Measurements from ENCODE around the gene TMEM91.

TMEM91 gene

DNA sequence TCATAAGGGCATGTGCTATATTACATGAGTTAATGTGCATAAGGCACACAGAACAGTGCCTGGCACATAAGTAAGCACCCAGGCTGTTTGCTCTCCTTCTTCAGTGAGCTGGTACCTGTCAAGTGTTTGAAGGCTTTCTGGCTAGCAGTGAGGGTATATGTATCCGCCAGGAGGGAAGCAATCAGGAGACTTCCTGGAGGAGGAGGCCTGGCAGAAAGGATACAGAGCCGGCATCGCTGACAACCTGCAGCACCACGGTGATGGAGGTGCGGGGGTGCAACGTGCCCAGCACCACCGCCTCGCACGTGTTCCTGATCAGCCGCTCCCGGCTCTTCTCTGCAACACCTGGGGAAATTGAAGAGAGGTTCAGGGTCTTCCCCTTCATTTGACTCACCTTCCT lies 15.3 kb downstream of the TMEM91 start:
- no peak overlapping the region for H3K4me3 ChIP-seq (ENCODE audit: insufficient read depth, low read length, poor library complexity, severe bottlenecking)
- H3K9me2 ChIP-seq (replicated peaks; ENCODE audit: insufficient read depth, low read length) = no peaks in the 10 kb centered on the region
- TF ChIP-seq, protein P1, sequence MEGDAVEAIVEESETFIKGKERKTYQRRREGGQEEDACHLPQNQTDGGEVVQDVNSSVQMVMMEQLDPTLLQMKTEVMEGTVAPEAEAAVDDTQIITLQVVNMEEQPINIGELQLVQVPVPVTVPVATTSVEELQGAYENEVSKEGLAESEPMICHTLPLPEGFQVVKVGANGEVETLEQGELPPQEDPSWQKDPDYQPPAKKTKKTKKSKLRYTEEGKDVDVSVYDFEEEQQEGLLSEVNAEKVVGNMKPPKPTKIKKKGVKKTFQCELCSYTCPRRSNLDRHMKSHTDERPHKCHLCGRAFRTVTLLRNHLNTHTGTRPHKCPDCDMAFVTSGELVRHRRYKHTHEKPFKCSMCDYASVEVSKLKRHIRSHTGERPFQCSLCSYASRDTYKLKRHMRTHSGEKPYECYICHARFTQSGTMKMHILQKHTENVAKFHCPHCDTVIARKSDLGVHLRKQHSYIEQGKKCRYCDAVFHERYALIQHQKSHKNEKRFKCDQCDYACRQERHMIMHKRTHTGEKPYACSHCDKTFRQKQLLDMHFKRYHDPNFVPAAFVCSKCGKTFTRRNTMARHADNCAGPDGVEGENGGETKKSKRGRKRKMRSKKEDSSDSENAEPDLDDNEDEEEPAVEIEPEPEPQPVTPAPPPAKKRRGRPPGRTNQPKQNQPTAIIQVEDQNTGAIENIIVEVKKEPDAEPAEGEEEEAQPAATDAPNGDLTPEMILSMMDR (IDR thresholded peaks at IDR 0.05; ENCODE audit: insufficient read depth, low read length, poor library complexity, severe bottlenecking) = no peak
- TF ChIP-seq EZH2phosphoT487 (conservative IDR thresholded peaks at IDR 0.05; ENCODE audit: low read length) = no peak
- no peak overlapping the region for H3K4me2 ChIP-seq (ENCODE audit: low read depth, low read length, poor library complexity, severe bottlenecking)
- 0 out of 2 replicates have a peak, but pooled peaks cover 3% of the 10 kb centered on the region for H3F3A ChIP-seq (ENCODE audit: insufficient read depth)
- H3K9ac ChIP-seq (ENCODE audit: low read length) = no peak overlapping the region
- H3K9me3 ChIP-seq (ENCODE audit: insufficient read depth, low read length) = no peaks in the 10 kb centered on the region
- no peak overlapping the region for H3K27ac ChIP-seq (ENCODE audit: low read depth, low read length)
- peaks cover 24% of the 10 kb centered on the region for H3K79me2 ChIP-seq (ENCODE audit: insufficient read depth, low read length)
- H2AFZ ChIP-seq (ENCODE audit: low read depth, low read length, severe bottlenecking) = no peak overlapping the region
- H4K20me1 ChIP-seq (ENCODE audit: low read depth, low read length) = no peaks in the 10 kb centered on the region
- H3K36me3 ChIP-seq (ENCODE audit: low read length) = no peaks in the 10 kb centered on the region
- H3K27me3 ChIP-seq (ENCODE audit: low read length) = no peaks in the 10 kb centered on the region

DNA sequence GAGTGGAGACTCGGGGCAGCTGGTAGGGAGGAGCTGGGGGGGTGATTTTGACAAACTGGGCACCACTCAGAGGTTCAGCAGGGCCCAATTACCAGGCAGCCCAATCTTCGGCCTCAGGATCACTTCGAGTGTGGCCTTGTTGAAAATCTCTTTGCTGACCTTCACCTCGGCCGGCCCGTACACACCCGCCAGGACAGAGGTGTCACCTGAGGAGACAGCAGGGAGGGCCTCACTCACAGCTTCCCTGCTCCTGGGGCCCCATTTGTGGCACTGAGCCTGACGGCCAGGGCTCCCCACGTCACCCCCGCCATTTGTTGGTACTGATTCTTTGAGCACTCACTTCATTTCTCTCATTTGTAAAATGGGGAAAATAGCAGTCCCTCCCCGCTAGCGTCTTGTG lies 16.4 kb downstream of the TMEM91 start:
- Histone ChIP-seq H3F3A (ENCODE audit: insufficient read depth) (0 out of 2 replicates have a peak, but pooled peaks cover 3% of the 10 kb centered on the region), H2AFZ (ENCODE audit: low read depth, low read length, severe bottlenecking) (no peak overlapping the region), H3K4me3 (ENCODE audit: insufficient read depth, low read length, poor library complexity, severe bottlenecking) (no peak overlapping the region), H3K27ac (ENCODE audit: low read depth, low read length) (no peak overlapping the region), H3K9ac (ENCODE audit: low read length) (no peak overlapping the region), H3K9me3 (ENCODE audit: insufficient read depth, low read length) (no peaks in the 10 kb centered on the region), H3K79me2 (ENCODE audit: insufficient read depth, low read length) (peaks cover 24% of the 10 kb centered on the region), H4K20me1 (ENCODE audit: low read depth, low read length) (no peaks in the 10 kb centered on the region), H3K36me3 (ENCODE audit: low read length) (no peaks in the 10 kb centered on the region), H3K4me2 (ENCODE audit: low read depth, low read length, poor library complexity, severe bottlenecking) (no peak overlapping the region), H3K9me2 (replicated peaks; ENCODE audit: insufficient read depth, low read length) (no peaks in the 10 kb centered on the region), H3K27me3 (ENCODE audit: low read length) (no peaks in the 10 kb centered on the region)
- no peak for TF ChIP-seq EZH2phosphoT487 (conservative IDR thresholded peaks at IDR 0.05; ENCODE audit: low read length)
- TF ChIP-seq, protein P1 (IDR thresholded peaks at IDR 0.05; ENCODE audit: insufficient read depth, low read length, poor library complexity, severe bottlenecking) = no peak

DNA sequence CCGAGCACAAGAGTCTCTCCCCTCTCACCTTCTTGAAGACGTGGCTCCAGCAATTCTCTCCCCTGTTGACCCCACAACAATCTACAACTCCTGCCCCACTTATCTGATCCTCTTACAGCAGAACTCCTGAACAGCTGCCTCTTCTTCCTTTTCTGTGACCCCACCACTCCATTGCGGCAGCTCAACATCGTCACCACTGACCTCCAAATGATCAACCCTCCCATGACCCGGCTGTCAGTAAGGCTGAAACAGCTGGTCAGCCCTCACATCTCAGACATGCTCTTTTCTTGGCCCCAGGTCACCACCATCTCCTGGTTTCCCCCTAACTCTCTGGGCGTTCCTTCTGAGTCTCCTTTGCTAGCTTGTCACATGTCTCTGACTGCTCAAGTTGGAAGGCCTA lies 19.0 kb downstream of the TMEM91 start:
- H3K9me3 ChIP-seq (ENCODE audit: insufficient read depth, low read length) = no peaks in the 10 kb centered on the region
- H3F3A ChIP-seq (ENCODE audit: insufficient read depth) = 0 out of 2 replicates have a peak, but pooled peaks cover 3% of the 10 kb centered on the region
- no peaks in the 10 kb centered on the region for H3K36me3 ChIP-seq (ENCODE audit: low read length)
- peak overlapping the region; percentile 87 for H3K4me2 ChIP-seq (ENCODE audit: low read depth, low read length, poor library complexity, severe bottlenecking)
- peaks cover 36% of the 10 kb centered on the region for H3K79me2 ChIP-seq (ENCODE audit: insufficient read depth, low read length)
- H3K27me3 ChIP-seq (ENCODE audit: low read length) = no peaks in the 10 kb centered on the region
- peak overlapping the region; percentile 19; the same call in 1 of the 2 replicates for H3K27ac ChIP-seq (ENCODE audit: low read depth, low read length)
- H3K9ac ChIP-seq (ENCODE audit: low read length) = peak overlapping the region; percentile 82
- peak overlapping the region; percentile 92 for H3K4me3 ChIP-seq (ENCODE audit: insufficient read depth, low read length, poor library complexity, severe bottlenecking)
- no peak overlapping the region for H2AFZ ChIP-seq (ENCODE audit: low read depth, low read length, severe bottlenecking)
- TF ChIP-seq EZH2phosphoT487 (conservative IDR thresholded peaks at IDR 0.05; ENCODE audit: low read length) = no peak
- TF ChIP-seq, protein P1 (IDR thresholded peaks at IDR 0.05; ENCODE audit: insufficient read depth, low read length, poor library complexity, severe bottlenecking) = no peak
- no peaks in the 10 kb centered on the region for H4K20me1 ChIP-seq (ENCODE audit: low read depth, low read length)
- H3K9me2 ChIP-seq (replicated peaks; ENCODE audit: insufficient read depth, low read length) = no peaks in the 10 kb centered on the region

All from SU-DHL-6 (cell line).